ENCODE data around the gene WFDC1.

The WFDC1 gene

GRCh38 chr16:84254062-84254461 lies 40.6 kb upstream of the WFDC1 start:
- TF ChIP-seq, protein P1, sequence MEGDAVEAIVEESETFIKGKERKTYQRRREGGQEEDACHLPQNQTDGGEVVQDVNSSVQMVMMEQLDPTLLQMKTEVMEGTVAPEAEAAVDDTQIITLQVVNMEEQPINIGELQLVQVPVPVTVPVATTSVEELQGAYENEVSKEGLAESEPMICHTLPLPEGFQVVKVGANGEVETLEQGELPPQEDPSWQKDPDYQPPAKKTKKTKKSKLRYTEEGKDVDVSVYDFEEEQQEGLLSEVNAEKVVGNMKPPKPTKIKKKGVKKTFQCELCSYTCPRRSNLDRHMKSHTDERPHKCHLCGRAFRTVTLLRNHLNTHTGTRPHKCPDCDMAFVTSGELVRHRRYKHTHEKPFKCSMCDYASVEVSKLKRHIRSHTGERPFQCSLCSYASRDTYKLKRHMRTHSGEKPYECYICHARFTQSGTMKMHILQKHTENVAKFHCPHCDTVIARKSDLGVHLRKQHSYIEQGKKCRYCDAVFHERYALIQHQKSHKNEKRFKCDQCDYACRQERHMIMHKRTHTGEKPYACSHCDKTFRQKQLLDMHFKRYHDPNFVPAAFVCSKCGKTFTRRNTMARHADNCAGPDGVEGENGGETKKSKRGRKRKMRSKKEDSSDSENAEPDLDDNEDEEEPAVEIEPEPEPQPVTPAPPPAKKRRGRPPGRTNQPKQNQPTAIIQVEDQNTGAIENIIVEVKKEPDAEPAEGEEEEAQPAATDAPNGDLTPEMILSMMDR (IDR thresholded peaks at IDR 0.05; ENCODE audit: insufficient read depth, missing control alignments): no peak
- DNase-seq (ENCODE audit: insufficient read length, low spot score): no peak
- no peak for FAIRE-seq

DNA sequence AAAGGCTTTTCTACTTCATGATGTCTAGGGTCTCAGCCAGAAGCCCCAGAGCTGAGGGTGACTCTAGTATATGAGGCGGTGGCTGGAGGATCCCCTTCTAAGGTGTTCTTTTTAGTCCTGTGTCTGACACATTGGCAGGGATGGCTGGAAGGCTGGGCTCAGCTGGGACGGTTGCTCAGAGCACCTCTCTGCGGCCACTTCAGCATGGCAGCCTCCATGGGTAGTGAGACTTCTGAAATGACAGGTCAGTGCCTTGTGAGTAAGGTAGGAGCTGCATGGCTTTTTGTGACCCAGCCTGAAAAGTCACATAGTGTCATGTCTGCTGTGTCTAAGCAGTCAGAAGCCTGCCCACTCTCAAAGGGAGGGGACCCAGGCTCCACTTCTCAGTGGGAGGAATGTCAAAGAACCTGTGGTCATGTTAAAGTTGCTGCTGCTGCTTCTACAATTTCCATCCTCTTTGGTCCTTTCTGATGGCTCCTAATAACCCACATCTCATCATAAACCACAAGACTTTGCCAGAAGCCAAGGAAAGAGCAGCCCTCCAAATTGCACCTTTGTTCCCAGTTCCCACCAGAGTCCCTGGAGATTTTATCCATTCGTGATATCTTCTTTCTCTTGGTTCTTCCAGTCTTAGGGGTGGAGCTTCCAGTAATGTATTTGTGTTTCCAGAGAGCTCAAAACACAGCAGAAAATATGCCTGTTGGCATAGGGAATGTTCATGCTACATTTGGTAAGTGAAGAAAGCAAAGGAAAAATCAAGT lies 39.4 kb upstream of the WFDC1 start:
- TF ChIP-seq, protein P1 (IDR thresholded peaks at IDR 0.05; ENCODE audit: insufficient read depth, missing control alignments): no peak
- no peak for DNase-seq (ENCODE audit: insufficient read length, low spot score)
- FAIRE-seq: no peak

DNA sequence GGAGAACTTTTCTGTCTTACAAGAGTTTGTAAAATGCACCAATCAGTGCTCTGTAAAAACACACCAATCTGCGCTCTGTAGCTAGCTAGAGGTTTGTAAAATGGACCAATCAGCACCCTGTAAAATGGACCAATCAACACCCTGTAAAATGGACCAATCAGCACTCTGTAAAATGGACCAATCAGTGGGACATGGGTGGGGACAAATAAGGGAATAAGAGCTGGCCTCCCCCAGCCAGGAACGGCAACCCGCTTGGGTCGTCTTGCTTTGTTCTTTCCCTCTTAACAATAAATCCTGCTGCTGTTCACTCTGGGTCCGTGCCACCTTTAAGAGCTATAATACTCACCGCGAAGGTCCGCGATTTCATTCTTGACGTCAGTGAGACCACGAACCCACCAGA lies 36.4 kb upstream of the WFDC1 start:
- DNase-seq (ENCODE audit: insufficient read length, low spot score) (no peak), FAIRE-seq (no peak)
- TF ChIP-seq, protein P1 (IDR thresholded peaks at IDR 0.05; ENCODE audit: insufficient read depth, missing control alignments): no peak

- DNase-seq (ENCODE audit: insufficient read length, low spot score) (no peak), FAIRE-seq (no peak)
- TF ChIP-seq, protein P1 (IDR thresholded peaks at IDR 0.05; ENCODE audit: insufficient read depth, missing control alignments): no peak
These were observed 35.0 kb upstream of the WFDC1 start for GRCh38 chr16:84259691-84260090.

DNA sequence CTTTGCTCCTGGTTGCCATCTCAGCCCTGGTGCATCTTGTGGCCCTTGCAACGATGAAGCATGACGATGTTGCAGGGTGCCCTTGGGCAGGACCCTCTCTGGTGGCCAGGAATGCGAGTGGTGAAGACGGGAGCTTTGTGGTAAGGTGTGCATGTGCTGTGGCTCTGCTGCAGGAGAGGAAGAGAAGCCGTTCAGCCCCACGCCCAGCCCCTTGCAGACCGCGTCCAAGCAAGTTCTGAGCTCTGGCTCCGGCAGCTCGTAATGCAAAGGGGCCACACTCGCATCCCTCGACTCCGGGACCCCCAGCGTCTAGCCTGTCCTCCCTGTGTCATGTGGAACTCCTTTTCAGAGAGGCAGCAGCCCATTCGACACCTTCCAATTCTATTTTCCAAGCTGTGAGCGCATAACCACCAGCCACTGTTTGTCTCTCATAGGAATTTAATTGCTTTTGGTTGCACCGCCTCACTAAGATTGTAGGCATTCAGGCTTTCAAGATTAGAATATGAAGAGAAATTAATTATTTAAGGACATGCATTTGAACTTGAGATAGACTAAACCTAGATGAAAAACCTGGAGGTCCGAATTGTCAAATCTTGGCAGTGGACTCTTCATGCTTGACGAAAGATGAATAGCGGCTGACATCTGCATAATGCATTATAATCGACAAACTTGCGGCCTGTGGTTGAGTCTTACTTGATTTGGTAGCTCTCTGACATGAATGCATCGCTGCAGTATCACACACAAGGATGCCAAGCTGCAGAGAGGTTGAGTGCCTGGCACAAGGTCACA lies 33.7 kb upstream of the WFDC1 start:
- TF ChIP-seq, protein P1 (IDR thresholded peaks at IDR 0.05; ENCODE audit: insufficient read depth, missing control alignments): no peak

GRCh38 chr16:84262031-84262430 lies 32.6 kb upstream of the WFDC1 start:
- TF ChIP-seq, protein P1 (IDR thresholded peaks at IDR 0.05; ENCODE audit: insufficient read depth, missing control alignments): no peak
- no peak for FAIRE-seq
- no peak for DNase-seq (ENCODE audit: insufficient read length, low spot score)

More for the DNA sequence above, 33.7 kb upstream of the WFDC1 start:
- no peak for DNase-seq (ENCODE audit: insufficient read length, low spot score)
- no peak for FAIRE-seq

GRCh38 chr16:84262939-84263338 lies 31.7 kb upstream of the WFDC1 start:
- TF ChIP-seq, protein P1 (IDR thresholded peaks at IDR 0.05; ENCODE audit: insufficient read depth, missing control alignments): no peak
- DNase-seq (ENCODE audit: insufficient read length, low spot score) (no peak), FAIRE-seq (no peak)

Measured in D721Med (cell line).